CD4-positive, alpha-beta T cell treated with Interleukin-4 for 1 hour (primary cell): ENCODE data around the gene MYCL.
A peak's percentile ranks its signal among the peaks of the same experiment; 100 is the strongest.

Experiments used
- DNase-seq, 2 donors: peaks; one replicate each; pipeline ENCODE4 v3.0.0-alpha.2; 2020 to 2022

The MYCL gene

GRCh38 chr1:39850606-39851216 is 51.0 kb downstream of the MYCL start:
- no peak for DNase-seq

- no peak for DNase-seq
Measured at GRCh38 chr1:39849203-39849602, 52.5 kb downstream of the MYCL start.

- DNase-seq: no peak
Measured at GRCh38 chr1:39847940-39848339, 53.8 kb downstream of the MYCL start.

GRCh38 chr1:39846796-39847195 is 54.9 kb downstream of the MYCL start:
- no peak for DNase-seq

GRCh38 chr1:39845569-39846566 is 55.8 kb downstream of the MYCL start:
- peak; percentile 89 to 90 for DNase-seq
